OCI-LY1 (cell line): ENCODE measurements around the gene FOXK1.

Experiments
- EZH2 ChIP-seq: fragments of 200-600 bp; sonication (generic), shearing (Covaris generic); IDR thresholded peaks from 2 replicates; pipeline ENCODE4 v1.8.0; 2017; ENCODE audit warnings: borderline replicate concordance, mixed run types, mild to moderate bottlenecking, antibody characterized with exemption, low read length, moderate library complexity, mixed read lengths
- TF ChIP-seq, protein P1 (sequence below): fragments of 200-600 bp; sonication (generic), shearing (Covaris generic); IDR thresholded peaks from 2 replicates; pipeline ENCODE4 v1.5.1; 2017; ENCODE audit warnings: mild to moderate bottlenecking, antibody characterized with exemption, low read length, moderate library complexity, mixed read lengths

DNA sequence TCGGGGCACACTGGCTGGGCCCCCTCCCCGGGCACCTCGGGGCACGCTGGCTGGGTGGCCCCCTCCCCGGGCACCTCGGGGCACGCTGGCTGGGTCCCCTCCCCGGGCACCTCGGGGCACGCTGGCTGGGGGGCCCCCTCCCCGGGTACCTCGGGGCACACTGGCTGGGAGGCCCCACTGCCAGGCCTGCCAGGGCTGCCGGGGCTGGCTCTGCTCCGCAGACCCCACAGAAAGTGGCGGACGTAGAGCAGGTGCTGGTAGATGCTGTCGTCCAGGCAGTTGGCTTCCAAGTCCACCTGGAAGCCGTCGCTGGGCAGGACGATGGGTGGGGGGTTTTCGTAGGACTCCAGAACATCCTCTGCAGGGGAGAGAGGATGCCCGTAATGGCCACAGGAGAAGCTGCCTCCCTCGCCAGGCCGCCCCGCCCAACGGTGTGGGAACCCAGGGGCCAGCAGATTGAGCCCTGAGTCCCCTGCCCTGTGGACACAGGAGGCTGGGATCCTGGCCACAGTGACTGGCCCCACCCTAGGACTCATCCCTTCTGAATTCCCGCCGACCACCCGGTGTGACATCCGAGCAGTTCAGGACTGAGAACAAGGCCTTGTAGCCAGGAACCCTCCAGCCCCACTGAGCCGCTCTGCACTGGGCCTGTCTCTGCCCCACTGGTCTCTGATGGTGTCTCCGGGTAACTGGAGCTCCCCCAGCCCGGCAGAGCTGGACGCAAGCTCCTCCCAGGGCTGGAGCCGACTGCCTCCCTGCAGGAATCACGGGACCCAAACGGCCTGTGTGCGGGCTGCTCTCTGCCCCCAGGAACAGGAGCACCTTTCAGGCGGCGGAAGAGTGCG, 121.5 kb downstream of the FOXK1 start:
- no peak for TF ChIP-seq EZH2
- TF ChIP-seq, protein P1, sequence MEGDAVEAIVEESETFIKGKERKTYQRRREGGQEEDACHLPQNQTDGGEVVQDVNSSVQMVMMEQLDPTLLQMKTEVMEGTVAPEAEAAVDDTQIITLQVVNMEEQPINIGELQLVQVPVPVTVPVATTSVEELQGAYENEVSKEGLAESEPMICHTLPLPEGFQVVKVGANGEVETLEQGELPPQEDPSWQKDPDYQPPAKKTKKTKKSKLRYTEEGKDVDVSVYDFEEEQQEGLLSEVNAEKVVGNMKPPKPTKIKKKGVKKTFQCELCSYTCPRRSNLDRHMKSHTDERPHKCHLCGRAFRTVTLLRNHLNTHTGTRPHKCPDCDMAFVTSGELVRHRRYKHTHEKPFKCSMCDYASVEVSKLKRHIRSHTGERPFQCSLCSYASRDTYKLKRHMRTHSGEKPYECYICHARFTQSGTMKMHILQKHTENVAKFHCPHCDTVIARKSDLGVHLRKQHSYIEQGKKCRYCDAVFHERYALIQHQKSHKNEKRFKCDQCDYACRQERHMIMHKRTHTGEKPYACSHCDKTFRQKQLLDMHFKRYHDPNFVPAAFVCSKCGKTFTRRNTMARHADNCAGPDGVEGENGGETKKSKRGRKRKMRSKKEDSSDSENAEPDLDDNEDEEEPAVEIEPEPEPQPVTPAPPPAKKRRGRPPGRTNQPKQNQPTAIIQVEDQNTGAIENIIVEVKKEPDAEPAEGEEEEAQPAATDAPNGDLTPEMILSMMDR, result no peak
